ENCODE measurements around the gene ITGA11.

Gene ITGA11

DNA sequence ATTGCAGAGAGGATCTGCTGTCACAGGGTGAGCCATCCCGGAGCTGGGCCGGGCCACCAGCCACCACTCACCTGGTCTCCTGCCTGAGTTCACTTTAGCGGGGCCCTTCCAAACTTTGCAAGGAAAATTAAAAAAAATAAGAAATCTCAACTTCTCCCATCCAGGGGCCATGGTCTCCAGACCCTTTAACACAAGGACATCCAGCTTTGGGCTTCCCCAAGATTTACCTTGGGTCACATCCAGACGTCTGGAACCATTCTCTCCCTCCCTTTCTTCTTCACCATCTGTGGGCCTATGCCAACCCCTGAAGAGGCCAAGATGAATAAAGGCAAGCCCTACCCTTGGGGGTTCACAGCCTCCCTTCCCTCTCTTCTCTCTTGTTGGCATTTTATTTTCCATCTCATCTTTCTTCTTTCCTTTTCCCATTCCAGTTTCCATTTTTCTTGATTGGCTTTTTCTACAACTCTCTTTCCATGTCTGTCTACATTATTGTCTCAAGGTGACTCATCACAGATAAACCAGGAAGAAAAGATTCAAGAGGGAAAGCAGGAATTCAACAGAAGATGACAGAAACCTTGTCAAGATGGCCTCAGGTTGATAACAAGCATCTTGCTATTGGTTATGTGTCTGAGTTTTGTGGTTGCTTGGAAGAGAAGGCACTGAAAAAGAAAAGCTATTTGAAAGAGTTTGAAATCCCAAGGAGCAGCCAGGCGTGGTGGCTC, 49.5 kb downstream of the ITGA11 start:
- no peaks in the 10 kb centered on the region for H3K4me1 Mint-ChIP-seq (ENCODE audit: low read depth in 2 of 2)
- ATAC-seq (replicated peaks): no peak
- no peak overlapping the region for H3K27ac Mint-ChIP-seq
- H3K36me3 Mint-ChIP-seq (ENCODE audit: insufficient read depth): peaks cover 2% of the 10 kb centered on the region
- peaks cover 9% of the 10 kb centered on the region in 2 donors for H3K27me3 Mint-ChIP-seq
- no peak overlapping the region for H3K4me3 Mint-ChIP-seq
- no peaks in the 10 kb centered on the region for H3K9me3 Mint-ChIP-seq
- no peak for DNase-seq

GRCh38 chr15:68380456-68380855, 51.5 kb downstream of the ITGA11 start:
- no peak overlapping the region for H3K27ac Mint-ChIP-seq
- no peak for DNase-seq

DNA sequence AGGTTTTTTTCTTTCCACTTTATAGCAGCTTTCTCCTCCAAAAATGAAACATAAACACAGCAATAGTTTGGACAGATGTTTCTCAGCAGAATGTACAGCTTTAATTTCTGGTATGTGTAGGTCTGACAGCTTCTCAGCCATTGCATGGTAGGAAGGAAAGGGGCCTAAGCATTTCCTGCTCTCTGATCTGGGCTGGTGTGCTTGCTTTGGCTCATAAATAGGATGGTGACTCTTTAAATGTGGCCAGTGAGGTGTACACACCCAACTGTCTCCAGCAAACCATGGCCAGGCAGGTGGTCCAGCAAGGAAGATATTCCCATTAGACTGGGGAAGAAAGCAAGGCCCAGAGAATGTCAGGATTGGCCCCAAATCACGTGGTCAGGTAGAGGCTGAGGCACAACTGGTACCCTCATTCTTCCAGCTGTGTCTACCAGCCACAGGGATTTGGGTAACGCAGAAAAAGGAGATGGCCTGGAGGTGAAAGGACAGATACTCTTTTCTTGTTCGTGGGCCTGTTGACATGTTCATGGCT, 52.1 kb downstream of the ITGA11 start:
- no peak for DNase-seq
- no peaks in the 10 kb centered on the region for H3K9me3 Mint-ChIP-seq
- no peak for ATAC-seq (replicated peaks)
- peaks cover 9% of the 10 kb centered on the region in 2 donors for H3K27me3 Mint-ChIP-seq
- H3K4me3 Mint-ChIP-seq: no peak overlapping the region
- H3K36me3 Mint-ChIP-seq (ENCODE audit: insufficient read depth): peaks cover 2% of the 10 kb centered on the region
- H3K27ac Mint-ChIP-seq: no peak overlapping the region
- no peaks in the 10 kb centered on the region for H3K4me1 Mint-ChIP-seq (ENCODE audit: low read depth in 2 of 2)

More at GRCh38 chr15:68380456-68380855, 51.5 kb downstream of the ITGA11 start:
- Mint-ChIP-seq H3K4me3 (no peak overlapping the region), H3K27me3 (peaks cover 9% of the 10 kb centered on the region in 2 donors), H3K4me1 (ENCODE audit: low read depth in 2 of 2) (no peaks in the 10 kb centered on the region), H3K9me3 (no peaks in the 10 kb centered on the region), H3K36me3 (ENCODE audit: insufficient read depth) (peaks cover 2% of the 10 kb centered on the region)
- ATAC-seq (replicated peaks): no peak

DNA sequence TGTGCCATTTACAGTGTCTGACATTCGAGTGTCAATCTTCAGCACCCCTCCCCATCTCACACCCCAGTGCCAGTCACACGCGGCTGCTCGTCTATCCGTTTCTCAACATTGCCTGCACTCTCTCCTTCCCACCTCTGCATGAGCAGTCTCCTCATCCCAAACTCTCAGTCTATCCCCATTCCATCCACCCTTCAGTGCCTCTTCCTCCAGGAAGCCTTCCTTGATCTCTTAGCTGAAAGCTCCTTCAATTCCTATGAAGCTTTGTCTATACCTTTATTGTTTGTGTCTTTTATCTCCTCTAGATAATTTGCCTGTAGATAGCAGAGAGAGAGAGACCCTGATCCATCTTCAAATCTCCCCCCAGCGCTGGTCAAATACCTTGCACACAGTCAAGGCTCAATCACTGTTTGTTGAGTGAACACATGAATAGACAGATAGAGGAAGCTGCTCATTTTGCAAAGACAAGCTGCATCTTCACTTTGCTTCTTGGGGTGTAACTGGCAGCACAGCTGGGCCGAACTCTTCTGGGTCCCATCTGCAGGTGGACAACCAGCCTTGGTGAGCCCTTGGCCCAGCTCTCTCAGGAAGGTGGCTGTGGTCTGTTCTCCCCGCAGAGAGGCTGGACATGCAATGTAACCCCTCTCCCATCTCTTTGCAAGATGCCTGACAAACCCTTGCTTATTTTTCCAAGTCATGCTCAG, 52.8 kb downstream of the ITGA11 start:
- no peak for ATAC-seq (replicated peaks)
- no peaks in the 10 kb centered on the region for H3K4me1 Mint-ChIP-seq (ENCODE audit: low read depth in 2 of 2)
- H3K36me3 Mint-ChIP-seq (ENCODE audit: insufficient read depth): peaks cover 2% of the 10 kb centered on the region
- peaks cover 9% of the 10 kb centered on the region in 2 donors for H3K27me3 Mint-ChIP-seq
- H3K27ac Mint-ChIP-seq: no peak overlapping the region
- no peaks in the 10 kb centered on the region for H3K9me3 Mint-ChIP-seq
- no peak overlapping the region for H3K4me3 Mint-ChIP-seq
- DNase-seq: no peak

- Mint-ChIP-seq H3K27ac (no peak overlapping the region), H3K4me1 (ENCODE audit: low read depth in 2 of 2) (no peaks in the 10 kb centered on the region), H3K4me3 (no peak overlapping the region), H3K9me3 (no peaks in the 10 kb centered on the region), H3K36me3 (ENCODE audit: insufficient read depth) (peaks cover 2% of the 10 kb centered on the region), H3K27me3 (peaks cover 4 to 7% of the 10 kb centered on the region in 2 donors)
- no peak for ATAC-seq (replicated peaks)
- DNase-seq: no peak
Observed at GRCh38 chr15:68378595-68378994, 53.4 kb downstream of the ITGA11 start.

DNA sequence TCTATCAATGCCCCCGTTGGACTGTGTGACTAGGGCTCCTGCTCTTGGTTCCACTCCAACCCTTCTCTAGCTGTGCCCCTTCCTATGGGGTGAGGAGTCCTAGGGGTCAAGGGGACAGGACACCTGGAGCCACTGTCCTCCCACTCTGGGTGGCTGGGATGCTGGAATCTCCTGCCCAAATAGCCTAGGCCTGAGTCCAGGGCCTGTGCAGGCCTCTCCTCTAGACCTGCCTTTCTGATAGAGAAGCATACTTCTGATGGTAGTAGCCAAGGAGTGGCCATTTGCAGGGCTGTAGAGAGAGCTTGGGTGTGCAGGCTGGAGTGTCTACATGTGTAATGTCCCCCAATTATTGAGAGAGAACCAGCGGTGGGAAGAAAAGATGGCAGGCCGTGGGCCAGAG, 54.2 kb downstream of the ITGA11 start:
- DNase-seq (no peak), ATAC-seq (replicated peaks) (no peak)
- Mint-ChIP-seq H3K27ac (no peak overlapping the region), H3K4me3 (no peak overlapping the region), H3K36me3 (ENCODE audit: insufficient read depth) (peaks cover 2% of the 10 kb centered on the region), H3K9me3 (no peaks in the 10 kb centered on the region), H3K27me3 (peaks cover 0 to 4% of the 10 kb centered on the region in 2 donors), H3K4me1 (ENCODE audit: low read depth in 2 of 2) (no peaks in the 10 kb centered on the region)

DNA sequence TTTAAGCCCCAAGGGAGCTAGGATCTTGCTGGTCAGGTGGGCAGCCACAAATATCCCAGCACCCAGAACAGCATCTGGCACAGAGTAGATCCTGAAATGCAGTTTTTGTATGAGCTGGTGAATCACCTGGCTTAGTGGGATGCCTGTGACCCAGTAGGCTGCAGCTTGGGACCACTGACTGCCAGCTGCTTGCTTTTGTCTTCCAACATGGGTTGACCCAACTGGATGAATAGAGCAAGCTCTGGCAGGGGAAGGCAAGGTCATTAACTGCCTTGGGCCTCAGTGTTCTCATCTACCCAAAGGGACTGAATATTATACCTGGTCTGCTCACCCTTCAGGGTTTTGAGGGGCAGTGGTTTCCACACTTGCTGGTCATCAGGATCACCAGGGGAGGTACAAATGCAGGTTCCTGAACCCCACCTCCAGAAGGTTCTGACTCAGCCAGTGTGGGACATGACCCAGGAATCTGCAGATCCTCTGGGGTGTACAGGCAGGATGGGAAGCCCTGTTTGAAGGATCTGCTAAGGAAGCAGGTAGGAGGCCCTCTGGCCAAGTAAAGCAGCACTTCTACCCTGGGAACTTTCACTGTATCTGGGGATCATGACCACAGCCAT, 55.4 kb downstream of the ITGA11 start:
- Mint-ChIP-seq H3K9me3 (no peaks in the 10 kb centered on the region), H3K27me3 (no peaks in the 10 kb centered on the region), H3K36me3 (ENCODE audit: insufficient read depth) (no peaks in the 10 kb centered on the region), H3K4me1 (ENCODE audit: low read depth in 2 of 2) (no peaks in the 10 kb centered on the region), H3K4me3 (no peak overlapping the region), H3K27ac (no peak overlapping the region)
- DNase-seq (no peak), ATAC-seq (replicated peaks) (no peak)

DNA sequence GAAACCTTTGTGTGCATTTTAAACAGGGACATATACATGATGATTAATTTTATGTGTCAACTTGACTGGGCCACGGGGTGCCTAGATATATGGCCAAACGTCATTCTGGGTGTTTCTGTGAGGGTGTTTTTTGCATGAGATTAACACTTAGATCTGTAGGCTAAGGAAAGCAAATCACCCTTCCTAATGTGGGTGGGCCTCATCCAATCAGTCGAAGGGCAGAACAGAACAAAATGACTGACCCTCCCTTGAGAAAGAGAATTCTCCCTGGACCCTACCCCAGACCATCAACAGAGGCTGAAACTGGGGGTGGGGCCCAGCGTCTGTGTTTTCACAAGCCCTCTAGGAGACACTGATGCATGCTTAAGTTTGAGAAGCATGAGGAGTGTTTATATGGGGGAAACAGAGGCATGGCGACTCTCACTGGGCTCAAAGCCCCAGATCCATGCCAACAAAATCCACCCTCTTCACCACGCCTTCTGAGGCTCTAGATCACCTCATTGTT, 56.2 kb downstream of the ITGA11 start:
- Mint-ChIP-seq H3K9me3 (no peaks in the 10 kb centered on the region), H3K4me3 (no peak overlapping the region), H3K27ac (no peak overlapping the region), H3K36me3 (ENCODE audit: insufficient read depth) (no peaks in the 10 kb centered on the region), H3K4me1 (ENCODE audit: low read depth in 2 of 2) (no peaks in the 10 kb centered on the region), H3K27me3 (peaks cover 0 to 2% of the 10 kb centered on the region in 2 donors)
- DNase-seq (no peak), ATAC-seq (replicated peaks) (no peak)

DNA sequence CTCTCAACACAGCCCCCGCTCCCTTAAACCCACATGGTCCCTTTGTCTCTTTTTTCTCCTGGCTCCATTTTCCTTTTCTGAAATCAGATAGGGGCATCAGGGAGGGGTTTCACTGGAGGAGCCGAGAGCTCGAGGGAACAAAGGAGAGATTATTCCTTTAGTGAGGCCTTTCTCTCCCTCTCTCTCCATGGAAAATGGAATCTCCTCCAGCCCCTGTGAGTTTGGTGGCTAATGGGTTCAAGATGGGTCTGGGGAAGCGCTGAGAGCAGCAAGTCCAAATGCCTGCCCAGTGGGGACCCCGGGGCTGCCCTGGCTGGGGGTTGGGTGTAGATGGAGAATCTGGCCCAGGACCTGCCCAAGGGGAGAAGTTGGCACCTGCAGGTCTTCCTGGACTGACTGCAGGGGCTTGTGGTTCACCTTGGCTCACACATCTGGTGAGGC, 56.8 kb downstream of the ITGA11 start:
- H3K4me3 Mint-ChIP-seq: no peak overlapping the region
- H3K9me3 Mint-ChIP-seq: no peaks in the 10 kb centered on the region
- DNase-seq (no peak), ATAC-seq (replicated peaks) (no peak)
- H3K36me3 Mint-ChIP-seq (ENCODE audit: insufficient read depth): no peaks in the 10 kb centered on the region
- H3K27me3 Mint-ChIP-seq: peaks cover 0 to 8% of the 10 kb centered on the region in 2 donors
- H3K27ac Mint-ChIP-seq: no peak overlapping the region
- H3K4me1 Mint-ChIP-seq (ENCODE audit: low read depth in 2 of 2): no peaks in the 10 kb centered on the region

- Mint-ChIP-seq H3K9me3 (no peaks in the 10 kb centered on the region), H3K4me3 (no peak overlapping the region), H3K4me1 (ENCODE audit: low read depth in 2 of 2) (no peaks in the 10 kb centered on the region), H3K36me3 (ENCODE audit: insufficient read depth) (no peaks in the 10 kb centered on the region), H3K27me3 (peaks cover 6 to 18% of the 10 kb centered on the region in 2 donors), H3K27ac (no peak overlapping the region)
- ATAC-seq (replicated peaks) (no peak), DNase-seq (no peak)
Observed at GRCh38 chr15:68374168-68374745, 57.7 kb downstream of the ITGA11 start.

DNA sequence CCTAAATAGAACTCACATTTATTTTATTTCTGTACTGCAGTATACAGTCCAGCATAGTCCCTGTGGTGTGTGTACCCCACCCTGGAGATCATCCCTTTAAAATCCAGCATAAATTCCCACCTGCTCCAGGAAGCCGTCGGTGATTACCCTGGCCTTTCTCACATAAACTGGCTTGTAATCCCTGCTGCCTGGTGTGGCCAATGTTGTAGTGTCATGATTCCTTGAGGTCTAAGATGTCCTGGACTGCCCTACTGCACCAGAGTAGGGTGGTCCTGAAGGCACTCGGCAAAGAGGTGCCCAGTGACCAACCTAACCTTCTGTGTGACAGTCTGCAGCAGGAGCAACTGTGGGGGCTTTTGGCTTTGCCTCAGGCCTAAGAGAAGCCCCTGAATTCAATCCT, 58.9 kb downstream of the ITGA11 start:
- Mint-ChIP-seq H3K4me1 (ENCODE audit: low read depth in 2 of 2) (no peaks in the 10 kb centered on the region), H3K36me3 (ENCODE audit: insufficient read depth) (no peaks in the 10 kb centered on the region), H3K27me3 (peaks cover 16 to 30% of the 10 kb centered on the region in 2 donors), H3K9me3 (no peaks in the 10 kb centered on the region), H3K27ac (no peak overlapping the region), H3K4me3 (no peak overlapping the region)
- ATAC-seq (replicated peaks) (no peak), DNase-seq (no peak)

- H3K4me1 Mint-ChIP-seq (ENCODE audit: low read depth in 2 of 2): no peaks in the 10 kb centered on the region
- H3K4me3 Mint-ChIP-seq: no peak overlapping the region
- no peak overlapping the region for H3K27ac Mint-ChIP-seq
- ATAC-seq (replicated peaks): no peak
- peaks cover 20 to 37% of the 10 kb centered on the region in 2 donors for H3K27me3 Mint-ChIP-seq
- H3K9me3 Mint-ChIP-seq: no peaks in the 10 kb centered on the region
- peaks cover under 1% of the 10 kb centered on the region for H3K36me3 Mint-ChIP-seq (ENCODE audit: insufficient read depth)
- no peak for DNase-seq
Observed at GRCh38 chr15:68372291-68372811, 59.6 kb downstream of the ITGA11 start.

DNA sequence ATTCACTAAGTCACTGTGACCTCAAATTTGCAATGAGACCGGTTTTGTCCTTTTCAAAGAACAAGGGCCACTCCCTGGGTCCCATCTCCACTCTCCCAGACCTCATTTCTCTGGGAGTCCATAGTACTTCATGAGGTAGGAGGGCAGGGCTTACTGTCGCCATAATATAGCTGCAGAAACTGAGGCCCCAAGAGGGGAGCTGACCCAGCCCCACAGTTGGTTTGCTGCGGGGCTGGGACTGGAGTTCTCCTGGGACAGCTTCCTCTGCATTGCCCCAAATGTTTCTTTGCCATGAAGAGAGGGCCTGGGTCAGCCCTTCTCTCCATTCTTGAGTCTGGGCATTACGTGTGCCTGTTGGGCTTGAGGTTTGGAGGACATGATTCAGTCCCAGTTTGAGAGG, 60.1 kb downstream of the ITGA11 start:
- H3K9me3 Mint-ChIP-seq: no peaks in the 10 kb centered on the region
- no peaks in the 10 kb centered on the region for H3K4me1 Mint-ChIP-seq (ENCODE audit: low read depth in 2 of 2)
- peaks cover 2% of the 10 kb centered on the region for H3K36me3 Mint-ChIP-seq (ENCODE audit: insufficient read depth)
- H3K27ac Mint-ChIP-seq: no peak overlapping the region
- ATAC-seq (replicated peaks) (no peak), DNase-seq (no peak)
- H3K27me3 Mint-ChIP-seq: peaks cover 24 to 41% of the 10 kb centered on the region in 2 donors
- no peak overlapping the region for H3K4me3 Mint-ChIP-seq
